Thoracic aorta (tissue), 2 donors: ENCODE data around the gene C10orf90. TPM values are rescaled to one million over a fixed set of nuclear protein-coding genes. Genes with fewer than 3 reads are reported as not detected.

Experiments
- ATAC-seq: fragments of 150-250 bp; one replicate; pipeline ENCODE4 v1.8.0; 2017; ENCODE audit warnings: low read depth; ENCODE audit not compliant: insufficient number of reproducible peaks, low FRiP score
- DNase-seq: peaks from one replicate; pipeline ENCODE4 v3.0.0-alpha.2; 2020; ENCODE audit warnings: low spot score
- H3K27ac ChIP-seq, 2 donors: fragments of 200-600 bp; sonication (generic); 1 replicate in 1 of 2; 2 replicates in 1 of 2; pipeline ENCODE4 v1.5.1; 2016; ENCODE audit warnings: mild to moderate bottlenecking in 2 of 2, moderate library complexity in 2 of 2
- H3K27me3 ChIP-seq: fragments of 200-600 bp; sonication (generic); replicated peaks from 2 replicates; pipeline ENCODE4 v1.6.0; 2016; ENCODE audit warnings: mild to moderate bottlenecking; ENCODE audit not compliant: insufficient read depth
- H3K36me3 ChIP-seq: fragments of 200-600 bp; sonication (generic); one replicate; pipeline ENCODE4 v1.5.1; 2016
- H3K4me1 ChIP-seq, 2 donors: fragments of 200-600 bp; sonication (generic); 1 replicate in 1 of 2; 2 replicates in 1 of 2; pipeline versions ENCODE4 v1.5.1 to v1.6.0; 2016; ENCODE audit warnings: low read depth in 2 of 2, mild to moderate bottlenecking in 1 of 2; ENCODE audit not compliant: control insufficient read depth in 1 of 2
- H3K4me3 ChIP-seq: fragments of 200-600 bp; sonication (generic); 2 replicates; pipeline ENCODE4 v1.5.1; 2016; ENCODE audit warnings: mild to moderate bottlenecking
- H3K9me3 ChIP-seq: fragments of 200-600 bp; sonication (generic); 2 replicates; pipeline ENCODE4 v1.5.1; 2016
- CTCF ChIP-seq: fragments of 200-600 bp; sonication (generic); IDR thresholded peaks from one replicate; pipeline ENCODE4 v1.5.1; 2019; ENCODE audit warnings: antibody characterized with exemption
- total RNA-seq, 2 donors: library from RNA; depleted of rRNA; stranded (reverse); fragments of >200 nt; gene quantifications; one replicate each; pipeline versions ENCODE4 v1.1.0 to v1.2.3, GENCODE V29; 2016

The C10orf90 gene
- total RNA-seq, 2 donors from 2014 or later = not detected

GRCh38 chr10:126458466-126458865, 212.0 kb downstream of the C10orf90 start:
- no peaks in the 10 kb centered on the region for H3K9me3 ChIP-seq
- no peak for ATAC-seq
- TF ChIP-seq CTCF = no peak
- no peaks in the 10 kb centered on the region for H3K4me1 ChIP-seq
- no peaks in the 10 kb centered on the region for H3K36me3 ChIP-seq
- H3K27ac ChIP-seq = no peak overlapping the region
- H3K4me3 ChIP-seq = no peak overlapping the region
- H3K27me3 ChIP-seq = no peaks in the 10 kb centered on the region
- no peak for DNase-seq

DNA sequence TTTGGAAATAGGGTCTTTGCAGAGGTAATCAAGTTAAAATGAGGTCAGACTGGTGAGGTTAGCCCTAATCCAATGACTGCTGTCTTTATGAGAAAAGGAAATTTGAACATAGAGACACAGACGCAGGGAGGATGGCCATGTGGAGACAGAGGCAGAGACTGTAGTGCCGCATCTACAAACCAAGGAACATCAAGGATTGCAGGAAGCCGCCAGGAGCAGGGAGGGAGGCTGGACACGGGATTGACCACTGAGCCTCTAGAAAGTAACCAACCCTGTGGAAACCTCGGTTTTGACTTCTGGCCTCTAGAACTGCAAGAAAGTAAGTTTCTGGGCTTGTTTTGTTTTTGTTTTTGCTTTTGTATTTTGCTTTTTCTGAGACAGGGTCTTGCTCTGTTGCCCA, 213.9 kb downstream of the C10orf90 start:
- DNase-seq (no peak), ATAC-seq (no peak)
- no peaks in the 10 kb centered on the region for H3K27me3 ChIP-seq

GRCh38 chr10:126455766-126456405, 214.6 kb downstream of the C10orf90 start:
- no peak overlapping the region for H3K4me3 ChIP-seq
- DNase-seq (no peak), ATAC-seq (no peak)
- H3K27ac ChIP-seq = no peak overlapping the region
- TF ChIP-seq CTCF = no peak
- no peaks in the 10 kb centered on the region for H3K4me1 ChIP-seq
- no peaks in the 10 kb centered on the region for H3K27me3 ChIP-seq
- no peaks in the 10 kb centered on the region for H3K9me3 ChIP-seq
- no peaks in the 10 kb centered on the region for H3K36me3 ChIP-seq

More for the DNA sequence above, 213.9 kb downstream of the C10orf90 start:
- no peak for TF ChIP-seq CTCF
- Histone ChIP-seq H3K9me3 (no peaks in the 10 kb centered on the region), H3K4me3 (no peak overlapping the region), H3K4me1 (no peaks in the 10 kb centered on the region), H3K27ac (no peak overlapping the region), H3K36me3 (no peaks in the 10 kb centered on the region)

- TF ChIP-seq CTCF = no peak
- no peaks in the 10 kb centered on the region for H3K27me3 ChIP-seq
- DNase-seq = no peak
These were observed 215.3 kb downstream of the C10orf90 start for GRCh38 chr10:126455036-126455765.

GRCh38 chr10:126454045-126454751, 216.3 kb downstream of the C10orf90 start:
- Histone ChIP-seq H3K9me3 (no peaks in the 10 kb centered on the region), H3K4me3 (no peak overlapping the region), H3K27ac (no peak overlapping the region), H3K27me3 (no peaks in the 10 kb centered on the region), H3K36me3 (no peaks in the 10 kb centered on the region), H3K4me1 (no peaks in the 10 kb centered on the region)
- DNase-seq = no peak
- no peak for TF ChIP-seq CTCF
- ATAC-seq = no peak

More at GRCh38 chr10:126455036-126455765, 215.3 kb downstream of the C10orf90 start:
- H3K4me3 ChIP-seq = no peak overlapping the region
- H3K9me3 ChIP-seq = no peaks in the 10 kb centered on the region
- H3K36me3 ChIP-seq = no peaks in the 10 kb centered on the region
- H3K27ac ChIP-seq = no peak overlapping the region
- H3K4me1 ChIP-seq = no peaks in the 10 kb centered on the region
- ATAC-seq = no peak
